NCI-H2081 (cell line): ENCODE data around the gene NSUN6.

ENCODE experiments used
- DNase-seq, 2 experiments: peaks; one replicate each; lab custom pipeline; 2025; lab: John Stamatoyannopoulos, UW

The NSUN6 gene, protein sequence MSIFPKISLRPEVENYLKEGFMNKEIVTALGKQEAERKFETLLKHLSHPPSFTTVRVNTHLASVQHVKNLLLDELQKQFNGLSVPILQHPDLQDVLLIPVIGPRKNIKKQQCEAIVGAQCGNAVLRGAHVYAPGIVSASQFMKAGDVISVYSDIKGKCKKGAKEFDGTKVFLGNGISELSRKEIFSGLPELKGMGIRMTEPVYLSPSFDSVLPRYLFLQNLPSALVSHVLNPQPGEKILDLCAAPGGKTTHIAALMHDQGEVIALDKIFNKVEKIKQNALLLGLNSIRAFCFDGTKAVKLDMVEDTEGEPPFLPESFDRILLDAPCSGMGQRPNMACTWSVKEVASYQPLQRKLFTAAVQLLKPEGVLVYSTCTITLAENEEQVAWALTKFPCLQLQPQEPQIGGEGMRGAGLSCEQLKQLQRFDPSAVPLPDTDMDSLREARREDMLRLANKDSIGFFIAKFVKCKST

GRCh38 chr10:18651324-18652007 lies at the start of gene NSUN6:
Gene NSUN6 (minus strand): TSS chr10:18651587. CDS start chr10:18651203, 384 bp downstream.
- DNase-seq, result peak; percentile 79 to 83

DNA sequence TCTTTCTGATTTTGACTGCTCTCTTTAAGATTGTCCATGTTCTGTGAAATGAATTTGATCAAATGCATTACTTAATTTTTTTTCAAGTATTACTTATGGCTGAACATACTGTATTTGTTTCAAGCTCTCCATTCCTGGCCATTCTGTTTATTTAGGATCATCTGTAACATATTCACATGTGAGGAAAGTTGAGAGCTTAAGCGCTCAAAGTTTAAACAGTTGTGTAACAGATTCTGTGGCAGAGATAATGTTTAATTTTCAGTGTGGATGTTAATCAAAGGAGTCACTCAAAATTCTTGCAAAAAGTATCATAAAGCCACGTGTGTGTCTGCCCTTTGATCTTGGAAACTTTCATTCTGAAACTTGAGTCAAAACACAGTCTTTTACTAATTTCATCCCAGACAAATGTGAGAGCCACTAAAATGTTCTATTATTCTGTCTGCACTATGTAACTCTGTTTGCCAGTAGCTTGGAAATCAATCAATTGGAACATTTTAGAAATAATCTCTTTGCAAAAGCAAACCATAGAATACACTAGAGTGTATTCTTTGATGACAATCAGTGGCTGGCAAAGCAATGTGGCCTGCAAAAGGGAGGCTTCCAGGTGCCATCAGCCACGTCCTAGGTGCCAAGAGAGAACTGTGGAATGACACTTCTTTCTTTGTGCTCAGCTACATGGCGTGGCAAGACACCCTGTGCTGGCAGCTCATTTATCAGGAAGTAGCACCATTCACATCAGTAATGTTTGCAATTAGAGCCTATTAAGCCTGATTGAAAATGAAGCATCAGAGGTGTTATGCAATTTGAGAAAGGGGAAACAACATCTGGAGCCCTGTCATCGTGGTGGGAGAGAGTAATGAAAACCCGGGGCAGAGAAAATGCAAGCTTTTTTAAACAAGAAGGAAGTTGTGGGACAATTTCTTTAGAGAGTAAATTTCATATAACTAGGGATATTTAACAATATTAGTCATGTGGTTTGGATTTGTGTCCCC lies 48.8 kb upstream of the NSUN6 start:
- no peak for DNase-seq

DNA sequence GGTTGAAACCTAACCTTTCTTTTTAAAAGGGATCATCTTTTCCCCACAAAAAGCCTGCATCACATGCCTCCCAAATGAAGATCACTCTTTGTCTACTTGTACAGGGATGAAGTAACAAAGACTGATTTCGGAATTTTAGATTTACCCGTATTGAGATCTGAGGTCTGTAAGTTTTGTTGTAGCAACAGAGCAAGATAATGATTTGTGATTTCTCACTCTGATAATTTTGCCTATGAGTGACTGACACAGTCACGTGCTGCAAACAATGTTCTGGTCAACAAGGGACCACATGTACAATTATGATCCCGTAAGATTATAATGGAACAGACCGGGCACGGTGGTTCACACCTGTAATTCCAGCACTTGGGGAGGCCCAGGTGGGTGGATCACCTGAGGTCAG lies 39.2 kb upstream of the NSUN6 start:
- no peak for DNase-seq

- DNase-seq, result peak in 1 of 2 experiments; percentile 1
Observed at GRCh38 chr10:18689498-18689897, 38.1 kb upstream of the NSUN6 start.

- no peak for DNase-seq
Observed at GRCh38 chr10:18687706-18688105, 36.3 kb upstream of the NSUN6 start.

GRCh38 chr10:18687195-18687594 lies 35.8 kb upstream of the NSUN6 start:
- DNase-seq, result no peak

GRCh38 chr10:18685555-18685954 lies 34.2 kb upstream of the NSUN6 start:
- DNase-seq, result no peak

GRCh38 chr10:18684953-18685352 lies 33.6 kb upstream of the NSUN6 start:
- no peak for DNase-seq

- no peak for DNase-seq
Observed at GRCh38 chr10:18684416-18684815, 33.0 kb upstream of the NSUN6 start.

GRCh38 chr10:18683427-18683826 lies 32.0 kb upstream of the NSUN6 start:
- DNase-seq, result no peak

- DNase-seq, result no peak
Observed at GRCh38 chr10:18681971-18682411, 30.6 kb upstream of the NSUN6 start.

GRCh38 chr10:18681366-18681765 lies 30.0 kb upstream of the NSUN6 start:
- DNase-seq, result no peak

DNA sequence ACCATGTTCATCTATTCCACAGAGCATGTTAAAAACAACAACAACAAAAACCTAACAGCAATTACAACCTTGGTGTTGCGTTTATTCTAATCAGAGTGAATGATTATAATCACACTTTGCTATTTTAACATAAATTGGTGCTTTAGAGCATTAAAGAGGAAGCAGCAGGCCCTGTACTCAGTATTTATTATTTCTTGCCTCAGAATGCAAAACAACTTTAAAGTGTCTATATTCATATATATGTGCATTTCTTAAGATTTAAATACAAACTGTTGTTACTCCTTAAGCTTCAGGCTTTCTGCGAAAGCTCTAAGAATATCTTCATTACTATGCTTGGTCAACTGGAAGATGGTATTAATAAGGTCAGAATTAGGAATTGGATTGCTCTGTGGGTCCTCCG lies 29.4 kb upstream of the NSUN6 start:
- DNase-seq, result no peak

GRCh38 chr10:18675086-18675801 lies 23.9 kb upstream of the NSUN6 start:
- DNase-seq, result no peak

GRCh38 chr10:18668026-18668425 lies 16.6 kb upstream of the NSUN6 start:
- no peak for DNase-seq

- no peak for DNase-seq
Observed at GRCh38 chr10:18666810-18667209, 15.4 kb upstream of the NSUN6 start.

DNA sequence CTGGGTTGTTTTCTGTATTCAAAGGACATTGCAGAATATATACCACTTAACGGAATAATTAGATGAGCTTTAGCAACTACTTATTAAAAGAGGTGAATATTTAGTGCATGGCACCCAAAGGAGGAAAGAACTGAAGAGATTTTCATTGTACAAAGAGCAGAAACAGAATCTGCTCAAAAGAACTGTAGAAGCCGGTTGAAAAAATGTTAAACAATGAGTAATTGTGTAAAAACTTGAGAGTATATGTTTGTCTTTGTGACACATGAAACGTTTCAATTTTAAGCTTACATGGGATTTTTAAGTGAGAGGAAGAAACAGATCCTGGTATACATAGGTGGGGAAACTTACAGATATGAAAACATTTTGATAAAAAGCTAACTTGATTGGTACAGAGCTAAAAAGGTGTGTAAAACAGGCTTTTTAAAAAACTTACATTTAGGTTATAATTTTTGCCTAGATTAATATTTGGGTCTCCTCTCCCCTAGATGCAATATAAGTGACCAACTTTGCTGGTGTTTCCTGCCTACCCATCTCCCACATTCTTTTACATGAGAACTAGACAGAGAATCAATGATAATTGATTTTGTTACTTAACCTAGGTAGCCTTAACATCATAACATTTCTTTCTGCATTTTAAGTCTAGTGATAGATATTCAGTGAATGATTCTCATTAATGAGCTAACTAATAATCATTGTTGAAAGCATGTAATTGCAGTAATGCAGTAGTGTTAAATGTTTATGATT lies 14.6 kb upstream of the NSUN6 start:
- no peak for DNase-seq

DNA sequence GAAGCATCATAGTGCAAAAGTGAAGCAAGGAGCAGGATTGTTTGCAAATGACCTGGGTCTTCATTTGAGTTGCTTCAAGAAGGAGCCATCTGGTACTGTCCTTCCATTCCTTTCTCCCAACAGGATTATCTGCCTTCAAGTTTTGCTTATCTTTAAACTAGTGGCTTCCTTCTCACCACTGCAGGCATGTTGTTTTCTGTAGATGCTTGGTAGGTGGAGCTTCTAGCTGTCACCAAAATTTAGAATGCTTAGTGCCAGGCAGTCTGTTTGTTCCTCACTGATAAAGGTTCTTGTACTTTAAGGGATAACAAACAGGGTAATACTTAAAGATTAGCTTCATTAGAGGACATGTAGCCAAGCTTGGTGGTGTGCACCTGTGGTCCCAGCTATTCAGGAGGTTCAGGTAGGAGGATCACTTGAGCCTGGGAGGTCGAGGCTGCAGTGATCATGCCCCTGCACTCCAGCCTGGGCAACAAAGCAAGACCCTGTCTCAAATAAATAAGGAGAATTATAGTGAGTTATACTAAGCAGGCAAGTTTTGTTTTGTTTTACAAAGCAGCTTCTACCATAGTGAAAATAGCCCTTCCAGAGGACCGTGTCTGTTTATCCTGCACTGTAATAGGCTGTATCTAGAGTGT lies 13.6 kb upstream of the NSUN6 start:
- no peak for DNase-seq

- no peak for DNase-seq
Observed at GRCh38 chr10:18660816-18661431, 9.5 kb upstream of the NSUN6 start.
